ENCODE results near the gene CDKAL1.
"Not testable (repeated sequence)": the region's sequence is repeated elsewhere in the genome, so short reads cannot be mapped to it uniquely, and the experiment has no call there.

Gene CDKAL1

DNA sequence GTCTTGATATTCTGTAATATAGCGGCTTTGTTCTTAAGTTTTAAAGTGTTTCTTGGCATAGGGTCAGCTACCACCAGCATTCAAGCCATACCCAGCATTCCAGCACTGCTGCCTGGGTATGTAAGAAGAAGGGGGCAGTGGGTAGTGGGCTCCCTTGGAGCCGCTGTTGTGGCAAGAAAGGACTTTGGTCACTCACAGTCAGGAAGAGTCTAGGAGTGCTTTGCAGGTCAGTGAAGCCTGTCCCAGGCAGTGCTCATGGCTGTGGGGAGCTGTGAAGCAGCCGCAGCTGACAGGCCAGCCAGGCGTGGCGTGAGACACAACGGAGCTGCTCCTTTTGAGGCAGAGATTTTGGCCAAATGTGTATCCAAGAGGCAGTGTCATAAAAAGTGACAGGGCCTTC is 512.0 kb downstream of the CDKAL1 start:
- no peaks in the 10 kb centered on the region for H3K27me3 ChIP-seq (ENCODE audit: control insufficient read depth in 1 of 2, insufficient read depth in 2 of 2, low read length in 2 of 2)
- H3K27ac ChIP-seq (ENCODE audit: low read depth, low read length), result no peak overlapping the region
- H3K4me1 ChIP-seq (ENCODE audit: control insufficient read depth in 1 of 2, insufficient read depth in 2 of 2, low read length in 2 of 2), result no peaks in the 10 kb centered on the region
- H3K9ac ChIP-seq (ENCODE audit: low read depth in 1 of 2, low read length in 2 of 2), result no peak overlapping the region
- no peaks in the 10 kb centered on the region for H3K9me3 ChIP-seq (ENCODE audit: control insufficient read depth in 1 of 2, low read length in 2 of 2)
- no peaks in the 10 kb centered on the region for H3K36me3 ChIP-seq (ENCODE audit: control insufficient read depth in 1 of 2, insufficient read depth in 2 of 2, low read length in 2 of 2)
- no peak overlapping the region for H3K4me3 ChIP-seq (ENCODE audit: low read depth in 1 of 2, low read length in 2 of 2)

DNA sequence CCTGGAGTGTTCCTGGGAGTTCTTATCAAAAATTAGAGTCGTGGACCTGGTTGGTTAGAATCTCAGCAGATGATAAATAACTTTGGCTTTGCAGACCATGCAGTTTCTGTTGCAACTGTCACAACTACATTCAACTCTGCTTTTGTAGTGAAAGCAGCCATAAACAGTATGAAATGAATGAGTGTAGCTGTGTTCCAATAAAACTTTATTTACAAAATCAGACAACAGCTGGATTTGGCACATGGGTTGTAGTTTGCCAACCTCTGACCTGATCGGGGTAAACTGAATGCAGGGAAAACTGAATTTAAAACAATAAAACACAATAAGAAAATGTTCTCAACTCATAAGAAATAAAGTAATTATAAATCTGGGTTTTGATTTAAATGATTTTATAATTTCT is 513.8 kb downstream of the CDKAL1 start:
- Histone ChIP-seq H3K4me3 (ENCODE audit: low read depth in 1 of 2, low read length in 2 of 2) (no peak overlapping the region), H3K27ac (ENCODE audit: low read depth, low read length) (no peak overlapping the region), H3K4me1 (ENCODE audit: control insufficient read depth in 1 of 2, insufficient read depth in 2 of 2, low read length in 2 of 2) (no peaks in the 10 kb centered on the region), H3K9me3 (ENCODE audit: control insufficient read depth in 1 of 2, low read length in 2 of 2) (no peaks in the 10 kb centered on the region), H3K27me3 (ENCODE audit: control insufficient read depth in 1 of 2, insufficient read depth in 2 of 2, low read length in 2 of 2) (no peaks in the 10 kb centered on the region), H3K36me3 (ENCODE audit: control insufficient read depth in 1 of 2, insufficient read depth in 2 of 2, low read length in 2 of 2) (no peaks in the 10 kb centered on the region), H3K9ac (ENCODE audit: low read depth in 1 of 2, low read length in 2 of 2) (no peak overlapping the region)

DNA sequence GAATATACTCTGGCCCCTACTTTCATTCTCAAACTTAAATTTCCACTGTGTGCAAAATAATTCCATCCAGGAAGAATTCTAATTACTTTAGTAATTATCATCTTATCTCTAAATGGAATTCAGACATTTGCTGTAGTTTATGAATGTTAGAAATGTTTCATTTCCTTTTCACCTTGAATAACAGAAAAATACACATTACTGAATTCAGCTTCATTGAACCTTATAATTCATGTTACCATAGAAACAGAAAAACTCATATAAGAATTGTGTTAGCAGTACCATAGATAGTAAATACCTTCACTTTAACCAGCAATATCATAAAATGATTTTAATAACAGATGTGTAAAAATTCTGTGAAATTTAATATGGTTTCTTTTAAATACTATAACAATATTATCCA is 514.9 kb downstream of the CDKAL1 start:
- Histone ChIP-seq H3K27ac (ENCODE audit: low read depth, low read length) (no peak overlapping the region), H3K9me3 (ENCODE audit: control insufficient read depth in 1 of 2, low read length in 2 of 2) (no peaks in the 10 kb centered on the region), H3K27me3 (ENCODE audit: control insufficient read depth in 1 of 2, insufficient read depth in 2 of 2, low read length in 2 of 2) (no peaks in the 10 kb centered on the region), H3K4me1 (ENCODE audit: control insufficient read depth in 1 of 2, insufficient read depth in 2 of 2, low read length in 2 of 2) (no peaks in the 10 kb centered on the region), H3K9ac (ENCODE audit: low read depth in 1 of 2, low read length in 2 of 2) (no peak overlapping the region), H3K4me3 (ENCODE audit: low read depth in 1 of 2, low read length in 2 of 2) (no peak overlapping the region), H3K36me3 (ENCODE audit: control insufficient read depth in 1 of 2, insufficient read depth in 2 of 2, low read length in 2 of 2) (no peaks in the 10 kb centered on the region)

GRCh38 chr6:21049572-21049971 is 515.3 kb downstream of the CDKAL1 start:
- H3K4me3 ChIP-seq (ENCODE audit: low read depth in 1 of 2, low read length in 2 of 2), result no peak overlapping the region
- H3K9ac ChIP-seq (ENCODE audit: low read depth in 1 of 2, low read length in 2 of 2), result no peak overlapping the region
- no peaks in the 10 kb centered on the region for H3K36me3 ChIP-seq (ENCODE audit: control insufficient read depth in 1 of 2, insufficient read depth in 2 of 2, low read length in 2 of 2)
- no peaks in the 10 kb centered on the region for H3K9me3 ChIP-seq (ENCODE audit: control insufficient read depth in 1 of 2, low read length in 2 of 2)
- no peaks in the 10 kb centered on the region for H3K4me1 ChIP-seq (ENCODE audit: control insufficient read depth in 1 of 2, insufficient read depth in 2 of 2, low read length in 2 of 2)
- H3K27me3 ChIP-seq (ENCODE audit: control insufficient read depth in 1 of 2, insufficient read depth in 2 of 2, low read length in 2 of 2), result no peaks in the 10 kb centered on the region
- no peak overlapping the region for H3K27ac ChIP-seq (ENCODE audit: low read depth, low read length)

GRCh38 chr6:21050935-21051334 is 516.7 kb downstream of the CDKAL1 start:
- Histone ChIP-seq H3K36me3 (ENCODE audit: control insufficient read depth in 1 of 2, insufficient read depth in 2 of 2, low read length in 2 of 2) (no peaks in the 10 kb centered on the region), H3K4me3 (ENCODE audit: low read depth in 1 of 2, low read length in 2 of 2) (no peak overlapping the region), H3K9me3 (ENCODE audit: control insufficient read depth in 1 of 2, low read length in 2 of 2) (peaks cover 0 to 3% of the 10 kb centered on the region in 2 donors), H3K27ac (ENCODE audit: low read depth, low read length) (no peak overlapping the region), H3K9ac (ENCODE audit: low read depth in 1 of 2, low read length in 2 of 2) (no peak overlapping the region), H3K27me3 (ENCODE audit: control insufficient read depth in 1 of 2, insufficient read depth in 2 of 2, low read length in 2 of 2) (no peaks in the 10 kb centered on the region), H3K4me1 (ENCODE audit: control insufficient read depth in 1 of 2, insufficient read depth in 2 of 2, low read length in 2 of 2) (no peaks in the 10 kb centered on the region)

GRCh38 chr6:21051777-21052176 is 517.5 kb downstream of the CDKAL1 start:
- Histone ChIP-seq H3K36me3 (ENCODE audit: control insufficient read depth in 1 of 2, insufficient read depth in 2 of 2, low read length in 2 of 2) (no peaks in the 10 kb centered on the region), H3K27ac (ENCODE audit: low read depth, low read length) (no peak overlapping the region), H3K4me1 (ENCODE audit: control insufficient read depth in 1 of 2, insufficient read depth in 2 of 2, low read length in 2 of 2) (no peaks in the 10 kb centered on the region), H3K9me3 (ENCODE audit: control insufficient read depth in 1 of 2, low read length in 2 of 2) (peaks cover 0 to 3% of the 10 kb centered on the region in 2 donors), H3K4me3 (ENCODE audit: low read depth in 1 of 2, low read length in 2 of 2) (no peak overlapping the region), H3K9ac (ENCODE audit: low read depth in 1 of 2, low read length in 2 of 2) (no peak overlapping the region), H3K27me3 (ENCODE audit: control insufficient read depth in 1 of 2, insufficient read depth in 2 of 2, low read length in 2 of 2) (no peaks in the 10 kb centered on the region)

DNA sequence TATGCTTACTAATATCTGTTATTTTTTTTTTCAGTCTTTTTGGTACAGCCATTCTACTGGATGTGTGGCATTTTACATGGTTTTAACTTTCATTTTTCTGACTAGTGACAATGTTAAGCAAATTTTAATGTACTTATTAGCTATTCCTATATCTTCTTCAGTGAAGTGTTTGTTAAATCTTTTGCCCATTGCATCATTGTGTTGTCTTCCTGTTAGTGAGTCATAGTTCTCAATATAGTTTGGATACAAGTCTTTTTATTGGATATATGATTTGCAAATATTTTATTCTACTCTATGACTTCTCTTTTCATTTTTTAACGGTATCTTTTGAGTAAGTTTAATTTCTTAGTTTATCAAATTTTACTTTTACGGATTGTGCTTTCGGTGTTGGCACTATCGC is 519.4 kb downstream of the CDKAL1 start:
- H3K4me3 ChIP-seq (ENCODE audit: low read depth in 1 of 2, low read length in 2 of 2), result no peak overlapping the region
- no peak overlapping the region for H3K9ac ChIP-seq (ENCODE audit: low read depth in 1 of 2, low read length in 2 of 2)

GRCh38 chr6:21055480-21055879 is 521.2 kb downstream of the CDKAL1 start:
- not testable (repeated sequence) for H3K4me1 ChIP-seq (ENCODE audit: control insufficient read depth in 1 of 2, insufficient read depth in 2 of 2, low read length in 2 of 2); H3K27me3 ChIP-seq (ENCODE audit: control insufficient read depth in 1 of 2, insufficient read depth in 2 of 2, low read length in 2 of 2); H3K9me3 ChIP-seq (ENCODE audit: control insufficient read depth in 1 of 2, low read length in 2 of 2); H3K9ac ChIP-seq (ENCODE audit: low read depth in 1 of 2, low read length in 2 of 2); H3K4me3 ChIP-seq (ENCODE audit: low read depth in 1 of 2, low read length in 2 of 2); H3K27ac ChIP-seq (ENCODE audit: low read depth, low read length); H3K36me3 ChIP-seq (ENCODE audit: control insufficient read depth in 1 of 2, insufficient read depth in 2 of 2, low read length in 2 of 2)

More for the DNA sequence above, 519.4 kb downstream of the CDKAL1 start:
- Histone ChIP-seq H3K4me1 (ENCODE audit: control insufficient read depth in 1 of 2, insufficient read depth in 2 of 2, low read length in 2 of 2) (no peaks in the 10 kb centered on the region), H3K27ac (ENCODE audit: low read depth, low read length) (no peak overlapping the region), H3K36me3 (ENCODE audit: control insufficient read depth in 1 of 2, insufficient read depth in 2 of 2, low read length in 2 of 2) (no peaks in the 10 kb centered on the region), H3K9me3 (ENCODE audit: control insufficient read depth in 1 of 2, low read length in 2 of 2) (peaks cover 0 to 3% of the 10 kb centered on the region in 2 donors), H3K27me3 (ENCODE audit: control insufficient read depth in 1 of 2, insufficient read depth in 2 of 2, low read length in 2 of 2) (no peaks in the 10 kb centered on the region)

GRCh38 chr6:21061892-21062291 is 527.6 kb downstream of the CDKAL1 start:
- Histone ChIP-seq H3K4me3 (ENCODE audit: low read depth in 1 of 2, low read length in 2 of 2) (no peak overlapping the region), H3K9me3 (ENCODE audit: control insufficient read depth in 1 of 2, low read length in 2 of 2) (no peaks in the 10 kb centered on the region), H3K27ac (ENCODE audit: low read depth, low read length) (no peak overlapping the region), H3K36me3 (ENCODE audit: control insufficient read depth in 1 of 2, insufficient read depth in 2 of 2, low read length in 2 of 2) (peaks cover 0 to 5% of the 10 kb centered on the region in 2 donors), H3K27me3 (ENCODE audit: control insufficient read depth in 1 of 2, insufficient read depth in 2 of 2, low read length in 2 of 2) (no peaks in the 10 kb centered on the region), H3K4me1 (ENCODE audit: control insufficient read depth in 1 of 2, insufficient read depth in 2 of 2, low read length in 2 of 2) (no peaks in the 10 kb centered on the region), H3K9ac (ENCODE audit: low read depth in 1 of 2, low read length in 2 of 2) (no peak overlapping the region)

- Histone ChIP-seq H3K4me3 (ENCODE audit: low read depth in 1 of 2, low read length in 2 of 2) (no peak overlapping the region), H3K36me3 (ENCODE audit: control insufficient read depth in 1 of 2, insufficient read depth in 2 of 2, low read length in 2 of 2) (peaks cover 0 to 7% of the 10 kb centered on the region in 2 donors), H3K9me3 (ENCODE audit: control insufficient read depth in 1 of 2, low read length in 2 of 2) (no peaks in the 10 kb centered on the region), H3K9ac (ENCODE audit: low read depth in 1 of 2, low read length in 2 of 2) (no peak overlapping the region), H3K27ac (ENCODE audit: low read depth, low read length) (no peak overlapping the region), H3K4me1 (ENCODE audit: control insufficient read depth in 1 of 2, insufficient read depth in 2 of 2, low read length in 2 of 2) (no peaks in the 10 kb centered on the region), H3K27me3 (ENCODE audit: control insufficient read depth in 1 of 2, insufficient read depth in 2 of 2, low read length in 2 of 2) (no peaks in the 10 kb centered on the region)
Observed at GRCh38 chr6:21064756-21065340, 530.6 kb downstream of the CDKAL1 start.

- H3K9me3 ChIP-seq (ENCODE audit: control insufficient read depth in 1 of 2, low read length in 2 of 2), result no peaks in the 10 kb centered on the region
- no peaks in the 10 kb centered on the region for H3K27me3 ChIP-seq (ENCODE audit: control insufficient read depth in 1 of 2, insufficient read depth in 2 of 2, low read length in 2 of 2)
- peaks cover 0 to 7% of the 10 kb centered on the region in 2 donors for H3K36me3 ChIP-seq (ENCODE audit: control insufficient read depth in 1 of 2, insufficient read depth in 2 of 2, low read length in 2 of 2)
- no peak overlapping the region for H3K9ac ChIP-seq (ENCODE audit: low read depth in 1 of 2, low read length in 2 of 2)
- no peaks in the 10 kb centered on the region for H3K4me1 ChIP-seq (ENCODE audit: control insufficient read depth in 1 of 2, insufficient read depth in 2 of 2, low read length in 2 of 2)
- no peak overlapping the region for H3K4me3 ChIP-seq (ENCODE audit: low read depth in 1 of 2, low read length in 2 of 2)
- no peak overlapping the region for H3K27ac ChIP-seq (ENCODE audit: low read depth, low read length)
Observed at GRCh38 chr6:21067521-21067920, 533.3 kb downstream of the CDKAL1 start.
